ENCODE measurements around the gene PLCH1. TPM values are rescaled to one million over a fixed set of nuclear protein-coding genes. Genes with fewer than 3 reads are reported as not detected.
A peak's percentile ranks its signal among the peaks of the same experiment; 100 is the strongest.

PLCH1 gene
- total and polyA plus RNA-seq, 7 donors = 0.03 to 1.1 (median 0.06) TPM; not detected in 2

GRCh38 chr3:155372281-155372680, 372.6 kb downstream of the PLCH1 start:
- H3K27ac ChIP-seq = no peak overlapping the region

GRCh38 chr3:155370764-155371503, 373.9 kb downstream of the PLCH1 start:
- Histone ChIP-seq H3K36me3 (ENCODE audit: insufficient read depth in 1 of 2, low read depth in 1 of 2) (no peaks in the 10 kb centered on the region), H3K9me3 (no peaks in the 10 kb centered on the region), H3K27ac (no peak overlapping the region), H3K27me3 (ENCODE audit: insufficient read depth in 3 of 3, low read length in 2 of 3) (no peaks in the 10 kb centered on the region), H3K4me1 (no peaks in the 10 kb centered on the region), H3K4me3 (no peak overlapping the region)
- WGBS, 3 donors = 78 to 92% (median 90%) methylated on average over 4 of the region's 4 CpGs
- ATAC-seq (no peak), DNase-seq (no peak)
- intact Hi-C loops (cut with DNase I) = no loop called here
- no peak for TF ChIP-seq CTCF (IDR thresholded peaks at IDR 0.05)

More at GRCh38 chr3:155372281-155372680, 372.6 kb downstream of the PLCH1 start:
- ATAC-seq (no peak), DNase-seq (no peak)
- Histone ChIP-seq H3K9me3 (no peaks in the 10 kb centered on the region), H3K36me3 (ENCODE audit: insufficient read depth in 1 of 2, low read depth in 1 of 2) (no peaks in the 10 kb centered on the region), H3K4me1 (no peaks in the 10 kb centered on the region), H3K4me3 (no peak overlapping the region), H3K27me3 (ENCODE audit: insufficient read depth in 3 of 3, low read length in 2 of 3) (no peaks in the 10 kb centered on the region)
- intact Hi-C loops (cut with DNase I) = no loop called here
- 92 to 97% (median 92%) methylated on average over 1 of the region's 1 CpG for WGBS, 3 donors
- TF ChIP-seq CTCF (IDR thresholded peaks at IDR 0.05) = no peak

GRCh38 chr3:155370198-155370597, 374.7 kb downstream of the PLCH1 start:
- intact Hi-C loops (cut with DNase I) = no loop called here
- DNase-seq (peak in 1 of 2 donors; percentile 60), ATAC-seq (peak in 2 of 4 donors; percentile 65 to 73)
- TF ChIP-seq CTCF (IDR thresholded peaks at IDR 0.05) = no peak
- no peaks in the 10 kb centered on the region for H3K4me1 ChIP-seq
- H3K9me3 ChIP-seq = no peaks in the 10 kb centered on the region
- no peak overlapping the region for H3K27ac ChIP-seq
- no peaks in the 10 kb centered on the region for H3K36me3 ChIP-seq (ENCODE audit: insufficient read depth in 1 of 2, low read depth in 1 of 2)
- H3K27me3 ChIP-seq (ENCODE audit: insufficient read depth in 3 of 3, low read length in 2 of 3) = no peaks in the 10 kb centered on the region
- H3K4me3 ChIP-seq = no peak overlapping the region

- TF ChIP-seq CTCF (IDR thresholded peaks at IDR 0.05) = no peak
- DNase-seq = no peak
- H3K4me3 ChIP-seq = no peak overlapping the region
- intact Hi-C loops (cut with DNase I) = no loop called here
- H3K4me1 ChIP-seq = no peaks in the 10 kb centered on the region
- no peaks in the 10 kb centered on the region for H3K9me3 ChIP-seq
- no peak overlapping the region for H3K27ac ChIP-seq
- H3K27me3 ChIP-seq (ENCODE audit: insufficient read depth in 3 of 3, low read length in 2 of 3) = no peaks in the 10 kb centered on the region
- WGBS, 3 donors = 57 to 61% (median 59%) methylated on average over 3 of the region's 3 CpGs
- H3K36me3 ChIP-seq (ENCODE audit: insufficient read depth in 1 of 2, low read depth in 1 of 2) = no peaks in the 10 kb centered on the region
- ATAC-seq = no peak
Observed at GRCh38 chr3:155369735-155370134, 375.1 kb downstream of the PLCH1 start.

GRCh38 chr3:155369244-155369643, 375.6 kb downstream of the PLCH1 start:
- Histone ChIP-seq H3K27me3 (ENCODE audit: insufficient read depth in 3 of 3, low read length in 2 of 3) (no peaks in the 10 kb centered on the region), H3K9me3 (no peaks in the 10 kb centered on the region), H3K36me3 (ENCODE audit: insufficient read depth in 1 of 2, low read depth in 1 of 2) (no peaks in the 10 kb centered on the region), H3K4me1 (no peaks in the 10 kb centered on the region), H3K4me3 (no peak overlapping the region), H3K27ac (no peak overlapping the region)
- ATAC-seq = no peak
- intact Hi-C loops (cut with DNase I) = no loop called here
- TF ChIP-seq CTCF (IDR thresholded peaks at IDR 0.05) = no peak
- 95 to 97% (median 96%) methylated on average over 5 of the region's 5 CpGs for WGBS, 3 donors
- DNase-seq = no peak
